Loucy (cell line): ENCODE data around the gene PNMA1.

Source experiments
- H2AFZ ChIP-seq: fragments of 200-600 bp; sonication (generic); 2 replicates; pipeline ENCODE4 v1.6.0; 2016; ENCODE audit warnings: antibody characterized with exemption, mild to moderate bottlenecking, low read length, moderate library complexity
- H3F3A ChIP-seq: fragments of 200-600 bp; 2 replicates; pipeline ENCODE4 v1.6.0; 2016; ENCODE audit warnings: antibody characterized with exemption, low read depth, mild to moderate bottlenecking
- H3K27me3 ChIP-seq: fragments of 200-600 bp; sonication (generic); 2 replicates; pipeline ENCODE4 v1.6.1; 2014; ENCODE audit warnings: low read length, mild to moderate bottlenecking; ENCODE audit not compliant: insufficient read depth, poor library complexity, severe bottlenecking
- H3K36me3 ChIP-seq: fragments of 200-600 bp; sonication (generic); 2 replicates; pipeline ENCODE4 v1.6.1; 2016; ENCODE audit warnings: low read length; ENCODE audit not compliant: insufficient read depth
- H3K4me1 ChIP-seq: fragments of 200-600 bp; sonication (generic); 2 replicates; pipeline ENCODE4 v1.5.1; 2014; ENCODE audit warnings: low read length, mild to moderate bottlenecking; ENCODE audit not compliant: insufficient read depth, poor library complexity, severe bottlenecking
- H3K4me2 ChIP-seq: fragments of 200-600 bp; sonication (generic); 2 replicates; pipeline ENCODE4 v1.6.0; 2014; ENCODE audit warnings: antibody characterized with exemption, low read length, low read depth, mild to moderate bottlenecking; ENCODE audit not compliant: poor library complexity, severe bottlenecking
- H3K4me3 ChIP-seq: fragments of 200-600 bp; sonication (generic); 2 replicates; pipeline ENCODE4 v1.5.1; 2014; ENCODE audit warnings: low read length, mild to moderate bottlenecking, mixed read lengths; ENCODE audit not compliant: poor library complexity, severe bottlenecking
- H3K79me2 ChIP-seq: fragments of 200-600 bp; sonication (generic); 2 replicates; pipeline ENCODE4 v1.6.1; 2014; ENCODE audit warnings: low read length; ENCODE audit not compliant: insufficient read depth
- H3K9ac ChIP-seq: fragments of 200-600 bp; sonication (generic); 2 replicates; pipeline ENCODE4 v1.6.0; 2014; ENCODE audit warnings: mild to moderate bottlenecking, low read depth, low read length, moderate library complexity; ENCODE audit not compliant: poor library complexity, severe bottlenecking
- H3K9me2 ChIP-seq: fragments of 200-600 bp; sonication (generic); replicated peaks from 2 replicates; pipeline ENCODE4 v1.6.1; 2016; ENCODE audit warnings: low read depth, low read length, mixed read lengths
- H3K9me3 ChIP-seq: fragments of 200-600 bp; sonication (generic); 2 replicates; pipeline ENCODE4 v1.6.1; 2014; ENCODE audit warnings: mild to moderate bottlenecking, antibody characterized with exemption, low read length, low read depth; ENCODE audit not compliant: insufficient read depth
- H4K20me1 ChIP-seq: fragments of 200-600 bp; sonication (generic); 2 replicates; pipeline ENCODE4 v1.6.0; 2014; ENCODE audit warnings: antibody characterized with exemption, low read length, mild to moderate bottlenecking; ENCODE audit not compliant: insufficient read depth, poor library complexity, severe bottlenecking
- EZH2phosphoT487 ChIP-seq: fragments of 200-600 bp; IDR thresholded peaks from 2 replicates; pipeline ENCODE4 v1.6.1; 2018; ENCODE audit warnings: antibody characterized with exemption, mild to moderate bottlenecking, moderate library complexity, borderline replicate concordance
- TF ChIP-seq, protein P1 (sequence below): fragments of 200-600 bp; sonication (generic); conservative IDR thresholded peaks from 2 replicates; pipeline ENCODE4 v1.5.1; 2014; ENCODE audit warnings: mild to moderate bottlenecking, antibody characterized with exemption, low read length

PNMA1 gene

DNA sequence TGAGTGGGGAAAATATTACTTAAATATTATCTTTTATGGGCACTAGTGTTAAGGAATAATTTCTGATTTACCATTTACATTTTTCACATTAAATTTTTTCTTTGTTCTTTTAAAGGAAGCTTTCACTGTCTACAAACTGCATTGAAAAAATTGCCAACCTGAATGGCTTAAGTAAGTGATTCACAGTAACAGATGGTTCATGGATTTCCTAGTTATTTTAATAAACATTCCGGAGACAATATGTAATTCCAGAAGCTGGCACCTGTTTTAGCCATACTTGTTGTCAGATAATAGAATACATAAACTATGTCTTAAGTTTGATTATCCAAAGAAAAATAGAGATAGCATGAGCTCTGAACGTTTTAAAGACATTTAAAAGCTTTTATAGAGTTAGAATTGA is 52.3 kb downstream of the PNMA1 start:
- no peaks in the 10 kb centered on the region for H4K20me1 ChIP-seq
- H3K4me2 ChIP-seq = no peak overlapping the region
- H3K4me3 ChIP-seq = no peak overlapping the region
- TF ChIP-seq, protein P1, sequence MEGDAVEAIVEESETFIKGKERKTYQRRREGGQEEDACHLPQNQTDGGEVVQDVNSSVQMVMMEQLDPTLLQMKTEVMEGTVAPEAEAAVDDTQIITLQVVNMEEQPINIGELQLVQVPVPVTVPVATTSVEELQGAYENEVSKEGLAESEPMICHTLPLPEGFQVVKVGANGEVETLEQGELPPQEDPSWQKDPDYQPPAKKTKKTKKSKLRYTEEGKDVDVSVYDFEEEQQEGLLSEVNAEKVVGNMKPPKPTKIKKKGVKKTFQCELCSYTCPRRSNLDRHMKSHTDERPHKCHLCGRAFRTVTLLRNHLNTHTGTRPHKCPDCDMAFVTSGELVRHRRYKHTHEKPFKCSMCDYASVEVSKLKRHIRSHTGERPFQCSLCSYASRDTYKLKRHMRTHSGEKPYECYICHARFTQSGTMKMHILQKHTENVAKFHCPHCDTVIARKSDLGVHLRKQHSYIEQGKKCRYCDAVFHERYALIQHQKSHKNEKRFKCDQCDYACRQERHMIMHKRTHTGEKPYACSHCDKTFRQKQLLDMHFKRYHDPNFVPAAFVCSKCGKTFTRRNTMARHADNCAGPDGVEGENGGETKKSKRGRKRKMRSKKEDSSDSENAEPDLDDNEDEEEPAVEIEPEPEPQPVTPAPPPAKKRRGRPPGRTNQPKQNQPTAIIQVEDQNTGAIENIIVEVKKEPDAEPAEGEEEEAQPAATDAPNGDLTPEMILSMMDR = no peak
- TF ChIP-seq EZH2phosphoT487 = no peak
- no peaks in the 10 kb centered on the region for H3F3A ChIP-seq
- H3K79me2 ChIP-seq = no peaks in the 10 kb centered on the region
- H3K9me2 ChIP-seq = no peaks in the 10 kb centered on the region
- H3K9ac ChIP-seq = no peak overlapping the region
- no peaks in the 10 kb centered on the region for H3K9me3 ChIP-seq
- no peak overlapping the region for H2AFZ ChIP-seq
- H3K36me3 ChIP-seq = no peaks in the 10 kb centered on the region
- no peaks in the 10 kb centered on the region for H3K4me1 ChIP-seq
- H3K27me3 ChIP-seq = no peaks in the 10 kb centered on the region
